Breast epithelium (tissue), 3 donors: ENCODE data around the gene CDKN1C.

Experiments used
- POLR2AphosphoS5 ChIP-seq, 3 donors: sonication (generic); formaldehyde crosslinking; IDR thresholded peaks; one replicate each; pipeline ENCODE4 v1.6.1; 2017; ENCODE audit warnings: antibody characterized with exemption in 3 of 3
- TF ChIP-seq, protein P1 (sequence below), 3 donors: fragments of 450-650 bp; IDR thresholded peaks; one replicate each; pipeline ENCODE4 v1.5.1; 2016 to 2017; ENCODE audit warnings: antibody characterized with exemption in 3 of 3, mild to moderate bottlenecking in 3 of 3, moderate library complexity in 3 of 3

DNA sequence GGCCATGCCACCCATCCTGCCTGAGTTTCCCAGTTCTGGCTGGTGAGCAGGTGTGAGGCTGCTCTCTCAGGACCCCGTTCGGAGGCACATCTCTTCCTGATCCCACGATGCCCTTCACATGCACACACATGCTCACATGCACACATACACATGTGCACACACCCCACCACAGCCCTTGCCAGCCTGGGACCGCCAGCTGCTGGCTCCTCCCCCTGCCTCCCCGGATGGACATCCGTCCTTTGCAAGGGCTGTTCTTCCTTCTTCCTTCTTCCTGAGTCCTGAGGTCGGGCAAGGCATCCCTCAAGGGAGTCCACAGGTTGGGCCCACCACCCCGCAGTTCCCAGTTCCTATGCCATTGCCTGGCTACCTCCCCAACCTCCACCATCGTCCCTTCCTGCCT lies 10.5 kb upstream of the CDKN1C start:
- TF ChIP-seq, protein P1, sequence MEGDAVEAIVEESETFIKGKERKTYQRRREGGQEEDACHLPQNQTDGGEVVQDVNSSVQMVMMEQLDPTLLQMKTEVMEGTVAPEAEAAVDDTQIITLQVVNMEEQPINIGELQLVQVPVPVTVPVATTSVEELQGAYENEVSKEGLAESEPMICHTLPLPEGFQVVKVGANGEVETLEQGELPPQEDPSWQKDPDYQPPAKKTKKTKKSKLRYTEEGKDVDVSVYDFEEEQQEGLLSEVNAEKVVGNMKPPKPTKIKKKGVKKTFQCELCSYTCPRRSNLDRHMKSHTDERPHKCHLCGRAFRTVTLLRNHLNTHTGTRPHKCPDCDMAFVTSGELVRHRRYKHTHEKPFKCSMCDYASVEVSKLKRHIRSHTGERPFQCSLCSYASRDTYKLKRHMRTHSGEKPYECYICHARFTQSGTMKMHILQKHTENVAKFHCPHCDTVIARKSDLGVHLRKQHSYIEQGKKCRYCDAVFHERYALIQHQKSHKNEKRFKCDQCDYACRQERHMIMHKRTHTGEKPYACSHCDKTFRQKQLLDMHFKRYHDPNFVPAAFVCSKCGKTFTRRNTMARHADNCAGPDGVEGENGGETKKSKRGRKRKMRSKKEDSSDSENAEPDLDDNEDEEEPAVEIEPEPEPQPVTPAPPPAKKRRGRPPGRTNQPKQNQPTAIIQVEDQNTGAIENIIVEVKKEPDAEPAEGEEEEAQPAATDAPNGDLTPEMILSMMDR (IDR thresholded peaks at IDR 0.05): no peak
- TF ChIP-seq POLR2AphosphoS5 (IDR thresholded peaks at IDR 0.05): no peak
